NCI-H2107 treated with DMSO at 0.1 percent for 48 hours (cell line): ENCODE measurements around the gene MYH9.

ENCODE experiments used
- DNase-seq: peaks from one replicate; lab custom pipeline; 2025; ENCODE audit not compliant: unreplicated experiment; lab: John Stamatoyannopoulos, UW

Gene MYH9

DNA sequence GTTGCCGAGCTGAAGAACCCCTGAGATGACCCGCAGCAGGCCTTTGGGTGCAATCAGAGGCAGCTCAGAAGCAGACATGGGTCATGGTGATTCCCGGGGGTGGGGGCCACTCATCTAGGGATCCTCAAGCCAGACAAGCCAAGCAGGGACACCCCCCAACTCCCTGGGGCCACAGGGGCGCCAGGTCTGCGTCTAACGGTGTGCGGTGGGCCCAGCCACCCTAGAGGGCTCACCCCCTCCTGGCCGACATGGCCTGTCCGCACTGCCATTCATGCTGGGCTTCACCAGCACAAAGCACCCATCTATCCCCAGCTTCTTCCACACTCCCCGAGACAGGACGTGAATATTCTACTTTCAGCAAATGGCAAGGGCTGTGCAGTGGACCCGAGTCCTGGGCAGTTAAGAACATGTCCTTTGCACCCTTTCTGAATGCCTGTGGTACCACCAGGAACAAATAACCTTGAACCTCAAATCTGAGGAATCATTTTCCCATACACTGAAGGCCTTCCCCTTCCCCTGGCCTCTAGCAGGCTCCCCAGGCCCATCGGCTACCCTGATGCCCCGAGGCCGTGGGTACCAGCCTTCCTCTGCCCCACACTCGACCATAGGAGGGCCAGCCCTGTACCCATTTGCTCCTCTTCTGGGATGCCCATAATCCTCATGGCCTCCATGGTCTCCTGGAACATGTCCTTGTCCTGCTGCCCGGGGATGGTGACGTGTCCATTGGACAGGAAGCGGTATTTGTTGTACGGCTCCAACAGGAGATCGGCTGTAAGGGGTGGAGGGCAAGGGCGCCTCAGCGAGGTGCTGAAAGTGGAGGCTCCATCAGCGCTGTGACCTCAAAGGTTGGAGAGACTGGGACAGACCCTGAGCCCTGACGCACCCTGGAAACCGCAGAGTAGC lies 67.9 kb downstream of the MYH9 start:
- DNase-seq: no peak

DNA sequence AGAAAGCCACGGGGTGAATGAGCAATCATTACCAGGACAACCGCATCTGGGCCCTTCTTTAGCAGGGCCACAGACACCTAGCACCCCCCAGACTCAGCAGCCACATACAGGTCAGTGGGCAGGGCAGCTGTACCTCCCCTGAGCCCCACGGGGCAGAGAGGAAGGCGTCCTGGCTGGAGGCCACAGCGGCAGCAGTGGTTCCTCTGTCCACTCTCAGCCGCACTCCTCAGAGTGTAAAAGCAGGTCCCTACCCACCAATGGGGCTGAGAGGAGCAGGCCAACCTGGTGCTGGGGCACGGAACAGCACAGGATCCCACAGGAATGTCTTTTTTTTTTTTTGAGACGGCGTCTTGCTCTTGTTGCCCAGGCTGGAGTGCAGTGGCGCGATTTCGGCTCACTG lies 69.3 kb downstream of the MYH9 start:
- no peak for DNase-seq

DNA sequence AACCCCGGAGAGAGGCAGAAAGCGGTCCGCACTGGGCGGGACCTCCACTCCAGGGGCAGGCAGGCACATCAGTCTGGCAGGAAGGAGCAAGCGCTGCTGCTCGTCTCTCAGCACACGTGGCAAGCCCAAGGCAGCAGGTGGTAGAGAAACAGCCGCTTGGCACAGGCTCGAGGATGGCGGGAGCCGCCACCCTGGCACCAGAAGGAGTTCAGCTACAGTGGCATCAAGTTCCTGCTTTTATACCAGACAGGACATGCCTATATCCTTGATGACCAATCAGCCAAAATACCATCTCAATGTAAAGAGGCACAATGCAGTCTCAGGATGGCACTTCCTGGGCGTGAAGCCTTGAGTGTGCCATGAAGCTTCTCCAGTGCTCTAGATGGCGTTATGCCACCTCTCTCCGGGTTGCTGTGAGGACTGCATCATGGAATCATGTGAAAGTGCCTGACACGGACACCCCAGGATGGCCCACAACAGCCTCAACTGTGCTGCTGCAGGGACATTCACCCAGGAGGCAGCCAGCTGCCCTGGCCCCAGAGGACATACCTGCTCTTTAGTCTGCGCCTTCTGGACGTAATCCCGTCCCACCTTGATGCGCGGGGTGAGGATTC lies 70.0 kb downstream of the MYH9 start:
- DNase-seq: no peak

DNA sequence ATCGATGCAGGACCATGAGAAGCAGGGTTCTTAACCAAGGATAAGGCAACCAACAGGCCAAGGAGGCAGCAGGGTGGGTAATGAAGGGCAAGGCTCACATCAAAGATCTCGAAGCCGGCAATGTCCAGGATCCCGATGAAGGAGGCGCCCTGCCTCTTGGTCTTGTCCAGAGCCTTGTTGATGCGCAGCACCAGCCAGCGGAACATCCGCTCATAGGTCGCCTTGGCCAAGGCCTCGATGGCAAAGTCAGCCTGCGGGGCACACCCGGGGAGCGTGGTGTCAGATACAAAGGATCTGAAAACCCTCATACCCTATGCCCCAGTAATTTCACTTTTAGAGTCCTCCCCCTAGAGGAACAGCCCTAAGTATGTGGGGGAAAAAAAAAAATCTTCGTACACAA lies 71.3 kb downstream of the MYH9 start:
- no peak for DNase-seq

DNA sequence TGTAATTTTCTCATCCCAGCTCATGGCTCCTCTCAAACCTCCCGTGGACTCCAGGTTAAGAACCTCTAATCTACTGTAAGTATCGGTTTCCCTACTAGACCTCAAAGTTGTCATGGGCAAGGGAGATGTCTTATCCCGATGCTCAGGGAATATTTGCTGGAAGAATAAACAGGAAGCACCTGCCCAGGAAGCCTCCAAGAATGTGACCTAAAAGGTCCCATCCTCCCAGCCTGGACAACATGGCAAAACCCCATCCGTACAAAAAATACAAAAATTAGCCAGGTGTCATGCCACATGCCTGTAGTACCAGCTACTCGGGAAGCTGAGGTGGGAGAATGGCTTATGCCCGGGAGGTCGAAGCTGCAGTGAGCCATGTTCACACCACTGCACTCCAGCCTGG lies 72.4 kb downstream of the MYH9 start:
- DNase-seq: no peak

DNA sequence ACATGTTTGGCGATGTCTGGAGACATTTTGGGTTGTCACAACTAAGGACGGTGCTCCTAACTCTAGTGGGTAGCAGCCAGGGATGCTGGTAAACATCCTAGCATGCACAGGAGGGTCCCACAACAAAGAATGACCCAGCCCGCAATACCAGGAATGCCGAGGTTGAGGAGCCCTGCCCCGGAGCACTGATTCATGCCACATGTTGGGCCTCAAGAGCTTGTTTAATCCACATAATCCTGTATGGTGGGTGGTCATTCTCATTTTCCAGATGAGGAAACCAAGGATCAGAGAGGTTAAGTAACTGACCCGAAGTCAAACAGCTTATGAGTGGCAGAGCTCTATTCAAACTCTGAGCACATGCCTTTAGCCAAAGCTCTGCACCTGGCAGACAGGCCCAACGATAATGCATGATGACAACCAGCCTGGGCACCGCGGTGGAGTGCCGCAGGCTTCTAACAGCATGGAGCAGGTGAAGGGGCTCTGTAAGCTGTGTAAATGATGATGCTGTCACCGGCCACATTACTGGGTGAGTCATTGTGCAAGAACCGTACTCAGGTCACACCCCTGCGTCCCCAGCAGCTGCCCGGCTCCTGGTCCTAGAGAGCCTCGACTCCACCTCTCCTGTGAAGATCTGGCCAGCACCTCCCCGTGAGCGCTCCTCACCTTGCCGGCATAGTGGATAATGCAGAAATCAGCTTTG lies 76.2 kb downstream of the MYH9 start:
- no peak for DNase-seq

DNA sequence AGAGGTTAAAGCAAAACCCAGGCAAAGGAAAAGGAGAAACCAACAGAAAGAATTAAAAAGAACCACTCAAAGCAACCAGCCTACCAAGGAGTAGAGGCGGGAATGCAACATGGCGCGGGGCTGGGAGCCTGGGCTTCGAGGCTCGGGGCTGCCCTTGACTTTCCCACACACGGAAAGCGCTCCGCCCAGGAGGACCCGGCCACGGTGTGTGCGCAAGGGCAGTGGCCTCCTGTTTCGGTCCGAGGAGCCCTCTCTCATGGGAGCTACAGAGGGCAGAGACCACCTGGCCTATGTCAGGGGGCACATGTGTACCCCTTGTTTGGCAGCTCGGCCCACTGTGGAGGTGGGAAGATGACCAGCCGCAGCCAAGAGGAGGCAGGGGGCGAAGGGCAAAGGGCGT lies 78.9 kb downstream of the MYH9 start:
- DNase-seq: no peak

DNA sequence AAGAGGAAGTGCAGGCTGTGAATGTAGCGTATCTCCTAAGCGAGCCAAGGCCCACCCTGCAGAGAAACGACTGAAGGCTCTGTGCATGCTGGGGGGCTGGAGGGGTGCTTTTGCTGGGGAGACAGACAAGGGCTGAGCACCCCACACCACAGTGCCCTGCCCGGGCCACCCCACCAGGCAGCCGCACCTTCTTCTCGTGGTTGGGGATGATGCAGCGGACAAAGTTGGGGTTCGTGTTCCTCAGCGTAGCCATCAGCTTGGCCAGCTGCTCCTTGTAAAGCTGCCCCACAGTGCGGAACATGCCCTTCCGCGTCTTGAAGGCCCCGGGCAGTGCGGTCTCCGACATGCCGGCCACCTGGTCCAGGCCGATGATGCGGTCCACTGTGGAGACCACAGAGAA lies 81.5 kb downstream of the MYH9 start:
- no peak for DNase-seq

DNA sequence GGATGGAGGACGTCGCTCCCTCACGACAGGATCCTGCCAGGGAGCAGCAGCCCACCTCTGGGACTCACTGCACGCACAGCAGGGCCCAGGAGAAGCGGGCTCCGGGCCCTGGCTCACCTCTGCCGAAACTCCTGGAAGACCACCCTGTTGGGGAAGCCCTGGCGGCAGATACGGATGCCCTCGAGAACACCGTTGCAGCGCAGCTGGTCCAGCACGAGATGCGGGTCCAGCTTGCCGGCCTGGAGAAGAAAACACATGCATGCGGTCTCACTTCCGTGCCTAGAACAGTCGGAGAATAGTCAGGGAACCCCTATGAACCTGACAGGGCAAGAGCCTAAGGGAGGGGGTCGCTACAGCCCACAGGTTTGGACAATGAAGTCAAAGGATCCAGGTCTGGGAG lies 82.0 kb downstream of the MYH9 start:
- DNase-seq: no peak

DNA sequence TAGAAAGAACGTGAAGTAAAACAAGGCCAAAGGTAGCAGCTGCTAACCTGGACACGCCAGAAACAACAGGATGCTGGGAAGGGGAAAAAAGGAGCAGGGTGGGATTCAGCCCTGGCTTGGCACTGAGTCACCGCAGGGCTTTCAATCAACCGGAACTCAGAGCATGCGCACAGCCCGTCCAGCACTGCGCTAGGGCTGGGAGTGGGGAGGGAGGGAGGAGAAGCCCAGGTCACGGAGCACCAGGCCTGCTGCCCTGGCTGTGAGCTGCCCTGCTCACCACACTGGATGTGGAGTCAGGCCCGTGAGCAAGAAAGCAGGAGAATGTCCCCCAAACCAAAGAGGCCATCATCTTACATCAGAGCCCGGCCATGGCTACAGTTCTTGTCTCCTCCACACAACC lies 83.3 kb downstream of the MYH9 start:
- no peak for DNase-seq

DNA sequence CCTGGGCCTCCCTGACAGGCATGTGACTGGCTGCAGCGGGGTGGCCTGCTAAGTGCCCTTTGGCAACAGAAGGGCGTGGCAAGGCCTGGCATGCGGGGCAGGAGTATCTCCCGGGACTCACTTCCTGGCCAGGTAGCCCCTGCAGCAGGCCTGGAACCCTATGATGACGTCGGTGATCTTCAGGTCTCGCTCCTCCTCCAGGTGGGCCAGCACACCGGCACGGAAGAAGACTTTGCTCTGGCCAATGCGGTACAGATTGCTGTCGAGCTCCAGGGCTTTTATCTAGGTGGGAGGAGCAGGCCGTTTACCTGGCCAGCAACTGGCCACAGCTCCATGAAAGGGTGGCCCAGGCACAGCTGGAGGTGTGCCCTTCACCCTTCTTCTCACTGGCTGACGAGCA lies 83.9 kb downstream of the MYH9 start:
- no peak for DNase-seq

DNA sequence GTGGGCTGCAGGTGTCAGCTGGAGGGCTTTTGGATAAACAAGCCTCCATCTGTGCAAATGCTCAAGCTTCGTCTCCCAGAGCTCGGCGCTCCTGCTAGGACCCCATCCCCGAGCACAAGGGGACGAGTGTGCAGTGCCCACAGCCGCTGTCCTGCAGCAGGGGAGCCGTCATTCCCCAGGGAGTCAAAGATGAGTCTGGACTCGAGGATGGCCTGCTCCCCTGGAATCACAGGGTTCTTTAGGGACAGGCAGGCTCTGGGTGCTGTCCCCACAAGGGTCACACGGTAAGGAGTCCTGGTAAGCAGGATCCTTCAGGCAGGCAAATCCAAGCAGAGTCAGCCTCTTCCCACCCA lies 84.7 kb downstream of the MYH9 start:
- DNase-seq: no peak

DNA sequence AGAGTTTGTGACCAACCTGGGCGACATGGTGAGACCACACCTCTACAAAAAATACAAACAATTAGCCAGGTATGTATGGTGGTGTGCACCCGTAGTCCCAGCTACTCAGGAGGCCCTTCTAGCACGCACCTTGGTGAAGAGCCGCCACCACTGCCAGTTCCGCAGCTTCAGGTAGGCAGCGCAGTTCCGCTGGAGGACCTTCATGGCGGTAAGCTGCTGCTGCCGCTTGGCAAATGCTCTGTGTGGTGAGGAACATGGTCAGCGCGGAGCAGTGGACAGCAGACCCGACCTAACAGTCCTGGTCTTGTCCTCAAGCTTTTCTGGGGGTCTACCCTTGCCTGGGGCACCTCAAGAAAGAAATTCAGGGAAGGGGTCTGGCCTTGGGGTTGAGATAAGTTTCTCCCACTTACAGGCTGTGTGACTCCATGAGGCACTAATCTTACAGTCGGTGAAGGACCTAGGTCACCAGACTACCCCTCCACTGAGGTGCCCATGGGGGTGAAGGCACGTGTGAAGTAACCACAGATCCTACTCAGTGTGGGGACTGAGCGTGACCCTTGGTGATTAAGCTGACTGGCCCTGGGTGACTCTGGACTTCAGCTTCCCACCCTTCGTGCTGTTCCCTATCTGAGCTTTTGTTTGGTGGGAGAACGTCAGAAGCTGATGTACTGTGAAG lies 85.2 kb downstream of the MYH9 start:
- DNase-seq: no peak

DNA sequence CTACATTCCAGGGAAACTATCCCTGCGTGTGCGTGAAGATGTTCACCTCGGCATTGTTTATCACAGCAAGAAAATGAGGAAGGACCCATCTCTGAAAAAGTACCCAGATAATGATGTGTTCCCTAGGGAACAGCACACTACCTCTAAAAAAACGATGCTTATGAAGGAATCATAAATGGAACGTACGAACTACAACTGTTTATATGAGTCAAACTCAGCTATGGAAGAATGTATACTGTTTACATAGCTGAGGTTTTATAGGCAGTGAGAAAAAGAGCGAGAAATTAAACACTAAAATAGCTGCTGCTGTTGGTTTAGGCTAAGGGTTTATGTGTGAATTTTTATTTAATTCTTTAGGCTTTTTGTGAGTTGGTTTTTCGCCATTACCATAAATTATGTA lies 85.9 kb downstream of the MYH9 start:
- DNase-seq: no peak

DNA sequence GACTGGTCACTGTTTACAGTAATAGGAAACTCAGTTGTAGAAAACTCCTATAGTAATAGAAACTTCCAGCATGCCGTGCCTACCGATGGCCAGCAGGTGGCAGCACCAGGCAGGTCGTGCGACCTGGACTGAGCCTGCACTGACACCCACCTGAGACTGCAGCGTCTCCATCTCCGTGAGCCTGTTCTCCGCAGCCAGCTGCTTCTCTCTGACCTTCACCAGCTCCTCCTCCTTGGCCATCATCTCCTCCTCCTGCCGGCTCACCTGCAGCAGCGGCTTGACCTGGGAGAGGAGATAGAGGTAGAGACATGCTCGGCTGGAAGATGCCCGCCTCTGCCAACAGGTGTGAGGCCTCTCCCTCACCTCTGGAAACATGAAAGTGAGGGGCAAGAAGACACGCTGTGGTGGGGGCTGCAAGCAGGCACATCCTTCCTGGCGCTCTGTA lies 86.4 kb downstream of the MYH9 start:
- DNase-seq: peak; percentile 36

DNA sequence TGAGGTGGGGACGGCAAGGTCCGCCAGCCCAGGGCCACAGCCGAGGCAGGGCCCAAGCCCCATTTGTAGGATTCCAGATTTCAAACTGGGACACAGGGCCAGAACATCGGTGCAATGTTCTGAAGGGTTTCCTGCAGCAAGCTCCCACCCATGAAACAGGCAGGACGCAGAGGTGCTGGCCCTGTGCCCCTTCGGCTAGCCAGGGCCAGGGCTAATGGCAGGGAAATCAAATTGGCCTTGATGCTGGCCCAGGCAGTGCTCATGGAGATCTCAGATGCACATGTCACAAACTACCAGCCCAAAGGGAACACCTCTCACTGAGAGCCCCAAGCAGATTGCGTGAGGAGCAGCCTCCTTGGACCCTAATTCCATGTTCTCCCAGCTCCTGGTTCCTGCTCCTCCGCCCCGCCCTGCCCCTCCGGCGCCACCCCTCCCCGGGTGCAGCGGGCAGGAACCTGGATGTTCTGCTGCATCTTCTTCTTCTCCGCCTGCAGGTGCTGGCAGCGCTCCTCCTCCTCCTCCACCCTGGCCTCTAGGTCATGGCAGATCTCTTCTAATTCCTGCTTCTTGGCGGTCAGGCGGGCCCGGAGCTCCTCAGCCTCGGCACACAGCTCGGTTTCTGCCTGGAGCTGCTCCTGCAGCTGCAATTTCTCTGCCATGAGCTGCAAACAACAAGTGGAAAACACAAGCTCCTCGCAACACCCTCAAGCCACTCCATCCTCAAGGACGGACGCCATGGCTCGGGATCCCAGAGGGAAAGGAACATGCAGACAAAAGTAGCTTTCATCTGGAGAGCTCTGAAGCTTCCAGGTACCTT lies 87.2 kb downstream of the MYH9 start:
- DNase-seq: no peak

DNA sequence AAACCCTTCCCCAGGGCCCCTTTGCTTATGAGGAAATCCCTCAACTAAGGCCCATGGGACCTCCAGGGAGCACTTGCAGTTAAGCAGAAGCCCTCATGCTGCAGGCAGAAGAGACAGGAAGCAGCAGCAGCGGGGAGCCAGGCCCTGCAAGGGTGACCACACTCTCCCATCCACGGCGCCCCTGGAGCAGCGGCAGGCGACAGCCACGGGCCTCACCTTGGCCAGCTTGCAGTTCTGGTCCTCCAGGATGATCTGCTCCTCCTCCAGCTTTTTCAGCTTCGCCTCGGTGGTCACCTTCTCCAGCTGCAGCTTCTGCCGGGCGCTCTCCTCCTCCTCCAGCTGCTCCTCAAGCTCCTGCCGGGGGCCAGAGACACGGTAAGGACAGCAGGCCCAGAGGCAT lies 87.9 kb downstream of the MYH9 start:
- DNase-seq: no peak

DNA sequence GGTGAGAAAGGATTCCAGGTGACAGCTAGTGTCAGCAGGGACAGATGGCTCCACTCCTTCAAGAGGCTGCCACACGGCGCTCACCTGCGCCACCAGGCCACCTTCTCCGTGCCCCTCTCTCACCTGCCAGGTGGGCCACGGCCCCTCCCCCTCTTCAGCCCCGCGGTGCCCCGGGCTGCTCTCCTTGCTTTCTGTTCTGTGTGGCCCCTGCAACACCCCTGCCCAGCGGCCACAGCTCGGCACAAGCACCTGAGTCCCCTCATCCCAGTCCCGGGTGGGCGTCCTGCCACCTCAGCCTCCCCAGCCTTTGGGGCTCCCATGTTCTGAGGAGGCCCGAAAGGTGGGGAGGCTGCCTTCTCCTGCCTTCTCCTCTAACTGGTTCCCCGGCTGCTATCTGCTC lies 88.5 kb downstream of the MYH9 start:
- DNase-seq: no peak

DNA sequence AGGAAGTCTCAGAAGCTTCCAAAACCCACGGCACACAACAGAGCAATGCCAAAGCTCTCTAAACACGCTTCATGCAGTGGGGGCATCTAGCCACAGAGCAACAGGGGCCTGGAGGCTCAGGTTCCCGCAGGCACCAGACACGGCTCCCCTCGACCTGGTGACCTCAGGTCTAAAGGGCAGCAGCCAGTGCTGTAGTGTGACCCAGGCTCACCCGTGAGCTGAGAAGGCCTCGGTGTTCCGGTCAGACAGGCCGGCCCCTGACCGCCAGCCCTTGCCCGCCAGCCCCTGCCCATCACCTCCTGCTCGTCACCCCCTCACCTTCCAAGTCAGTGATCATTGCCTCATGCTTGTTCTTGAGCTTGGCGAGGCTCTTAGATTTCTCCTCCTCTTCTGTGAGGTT lies 89.2 kb downstream of the MYH9 start:
- DNase-seq: no peak

DNA sequence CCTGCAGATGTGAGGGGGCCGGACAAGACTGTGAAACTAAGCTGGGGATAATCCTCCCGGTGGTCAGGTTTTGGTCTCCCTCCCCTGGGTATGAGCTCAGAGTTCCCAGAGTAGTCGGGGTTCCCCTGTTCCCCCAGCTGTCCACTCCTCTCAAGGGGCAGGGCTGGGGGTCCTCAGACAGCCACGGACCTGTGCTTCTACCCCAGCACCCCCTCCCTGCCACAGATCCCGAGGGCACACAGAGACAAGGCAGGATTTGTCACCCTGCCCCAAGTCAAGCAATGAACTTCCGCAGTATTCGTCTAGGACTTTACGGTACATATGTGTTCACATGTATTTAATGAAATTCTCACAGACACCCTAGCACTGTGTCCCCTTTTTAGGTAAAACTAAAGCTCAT lies 89.6 kb downstream of the MYH9 start:
- DNase-seq: no peak

DNA sequence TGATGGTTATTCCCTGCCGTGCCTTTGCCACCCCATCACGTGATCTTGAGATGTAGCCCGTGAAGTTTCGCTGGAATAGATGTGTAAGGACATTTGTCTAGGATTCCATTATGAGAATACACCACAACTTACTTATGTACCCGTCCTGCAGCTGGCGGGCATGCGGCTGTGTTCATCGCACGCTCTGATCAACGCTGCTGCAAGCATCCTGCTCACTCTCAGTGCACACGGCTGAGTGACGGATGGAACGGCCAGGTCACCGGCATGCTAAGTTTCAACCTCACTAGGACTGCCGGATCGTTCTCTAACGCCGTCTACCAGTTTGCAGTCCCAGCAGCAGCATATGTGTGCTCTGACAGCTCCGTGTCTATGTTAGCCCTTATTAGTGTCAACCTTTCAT lies 90.2 kb downstream of the MYH9 start:
- DNase-seq: no peak
